ENCODE results near the gene PHF10.
"Not testable (repeated sequence)": the region's sequence is repeated elsewhere in the genome, so short reads cannot be mapped to it uniquely, and the experiment has no call there.

PHF10 gene

GRCh38 chr6:169722362-169723199 lies 1.7 kb downstream of the PHF10 start:
- peak in 2 of 4 experiments; percentile 7 to 19 for DNase-seq

- DNase-seq: no peak
Observed at GRCh38 chr6:169720207-169720855, 4.0 kb downstream of the PHF10 start.

GRCh38 chr6:169719117-169719516 lies 5.2 kb downstream of the PHF10 start:
- no peak for DNase-seq

GRCh38 chr6:169714595-169714994 lies 9.7 kb downstream of the PHF10 start:
- no peak for DNase-seq

GRCh38 chr6:169714178-169714577 lies 10.1 kb downstream of the PHF10 start:
- no peak for DNase-seq

- no peak for DNase-seq
Observed at GRCh38 chr6:169710009-169710408, 14.3 kb downstream of the PHF10 start.

GRCh38 chr6:169709293-169709692 lies 15.0 kb downstream of the PHF10 start:
- DNase-seq: no peak

- no peak for DNase-seq
Observed at GRCh38 chr6:169707772-169708171, 16.5 kb downstream of the PHF10 start.

GRCh38 chr6:169702840-169703246 lies 21.5 kb downstream of the PHF10 start:
- no peak for DNase-seq

- peak; percentile 92 to 96 (median 96) for DNase-seq
Observed at GRCh38 chr6:169701954-169702839, 22.1 kb downstream of the PHF10 start, which contains the start of the genes C6orf120 and WDR27. Gene C6orf120, plus strand, starts transcription at chr6:169702126. Its CDS starts 334 bp downstream, at chr6:169702460. Gene WDR27, minus strand, starts transcription at chr6:169702029. Its CDS starts 13,024 bp downstream, at chr6:169689005.

GRCh38 chr6:169701311-169701953 lies 22.9 kb downstream of the PHF10 start:
- no peak for DNase-seq

GRCh38 chr6:169700296-169700695 lies 24.0 kb downstream of the PHF10 start:
- no peak for DNase-seq

GRCh38 chr6:169697115-169697514 lies 27.2 kb downstream of the PHF10 start:
- DNase-seq: not testable (repeated sequence)

GRCh38 chr6:169695131-169695530 lies 29.2 kb downstream of the PHF10 start:
- DNase-seq: no peak

- DNase-seq: no peak
Observed at GRCh38 chr6:169692516-169692915, 31.8 kb downstream of the PHF10 start.

- no peak for DNase-seq
Observed at GRCh38 chr6:169691260-169691659, 33.0 kb downstream of the PHF10 start.

- no peak for DNase-seq
Observed at GRCh38 chr6:169689287-169689686, 35.0 kb downstream of the PHF10 start.

GRCh38 chr6:169685860-169686259 lies 38.4 kb downstream of the PHF10 start:
- DNase-seq: no peak

GRCh38 chr6:169684056-169684455 lies 40.2 kb downstream of the PHF10 start:
- DNase-seq: no peak

- no peak for DNase-seq
Observed at GRCh38 chr6:169678342-169678741, 46.0 kb downstream of the PHF10 start.

- DNase-seq: no peak
Observed at GRCh38 chr6:169677096-169677495, 47.2 kb downstream of the PHF10 start.

- DNase-seq: no peak
Observed at GRCh38 chr6:169675011-169675410, 49.3 kb downstream of the PHF10 start.

GRCh38 chr6:169671563-169671962 lies 52.7 kb downstream of the PHF10 start:
- no peak for DNase-seq
